IPS DF 6.9 (cell line): Measurements from ENCODE around the gene U2SURP.
"Not testable (repeated sequence)": the region's sequence is repeated elsewhere in the genome, so short reads cannot be mapped to it uniquely, and the experiment has no call there.

Experiments used
- DNase-seq: peaks from one replicate; pipeline ENCODE4 v3.0.0-alpha.2; 2013; ENCODE audit warnings: low read depth, low spot score
- H3K27ac ChIP-seq: one replicate; pipeline ENCODE4 v1.5.1; 2013; ENCODE audit warnings: low read length, control low read depth
- H3K27me3 ChIP-seq: 2 replicates; pipeline ENCODE4 v1.6.1; 2013; ENCODE audit warnings: mild to moderate bottlenecking, low read length; ENCODE audit not compliant: control insufficient read depth, insufficient read depth
- H3K36me3 ChIP-seq: 2 replicates; pipeline ENCODE4 v1.6.1; 2013; ENCODE audit warnings: low read length; ENCODE audit not compliant: control insufficient read depth, insufficient read depth
- H3K4me1 ChIP-seq: 2 replicates; pipeline ENCODE4 v1.6.1; 2013; ENCODE audit warnings: low read length; ENCODE audit not compliant: control insufficient read depth, insufficient read depth
- H3K4me3 ChIP-seq: 2 replicates; pipeline ENCODE4 v1.5.1; 2013; ENCODE audit warnings: mild to moderate bottlenecking, low read length
- H3K9me3 ChIP-seq: 2 replicates; pipeline ENCODE4 v1.6.1; 2013; ENCODE audit warnings: low read length, inconsistent platforms; ENCODE audit not compliant: control insufficient read depth, insufficient read depth
- WGBS: extraction: QIAGEN DNeasy Blood & Tissue Kit; methylation state at CpG from one replicate; pipeline ENCODE4 v1.1.7; 2013; ENCODE audit warnings: mixed read lengths, missing lambda C conversion rate; ENCODE audit not compliant: insufficient read length, insufficient coverage; 5-methylcytosine and 5-hydroxymethylcytosine counted together

U2SURP gene

GRCh38 chr3:143070977-143071551 lies 69.7 kb downstream of the U2SURP start:
- no CpG with 5 or more reads among the region's 3 CpGs for WGBS
- H3K4me1 ChIP-seq = peaks cover 10% of the 10 kb centered on the region
- H3K27ac ChIP-seq = no peak overlapping the region
- no peaks in the 10 kb centered on the region for H3K36me3 ChIP-seq
- no peaks in the 10 kb centered on the region for H3K9me3 ChIP-seq
- no peaks in the 10 kb centered on the region for H3K27me3 ChIP-seq
- no peak overlapping the region for H3K4me3 ChIP-seq
- DNase-seq = peak; percentile 27

- H3K4me1 ChIP-seq = peaks cover 10% of the 10 kb centered on the region
- H3K27me3 ChIP-seq = no peaks in the 10 kb centered on the region
- no peak overlapping the region for H3K4me3 ChIP-seq
- no peak for DNase-seq
- no peaks in the 10 kb centered on the region for H3K36me3 ChIP-seq
- H3K27ac ChIP-seq = no peak overlapping the region
- no peaks in the 10 kb centered on the region for H3K9me3 ChIP-seq
- no CpG with 5 or more reads among the region's 6 CpGs for WGBS
Measured at GRCh38 chr3:143071776-143072175, 70.4 kb downstream of the U2SURP start.

DNA sequence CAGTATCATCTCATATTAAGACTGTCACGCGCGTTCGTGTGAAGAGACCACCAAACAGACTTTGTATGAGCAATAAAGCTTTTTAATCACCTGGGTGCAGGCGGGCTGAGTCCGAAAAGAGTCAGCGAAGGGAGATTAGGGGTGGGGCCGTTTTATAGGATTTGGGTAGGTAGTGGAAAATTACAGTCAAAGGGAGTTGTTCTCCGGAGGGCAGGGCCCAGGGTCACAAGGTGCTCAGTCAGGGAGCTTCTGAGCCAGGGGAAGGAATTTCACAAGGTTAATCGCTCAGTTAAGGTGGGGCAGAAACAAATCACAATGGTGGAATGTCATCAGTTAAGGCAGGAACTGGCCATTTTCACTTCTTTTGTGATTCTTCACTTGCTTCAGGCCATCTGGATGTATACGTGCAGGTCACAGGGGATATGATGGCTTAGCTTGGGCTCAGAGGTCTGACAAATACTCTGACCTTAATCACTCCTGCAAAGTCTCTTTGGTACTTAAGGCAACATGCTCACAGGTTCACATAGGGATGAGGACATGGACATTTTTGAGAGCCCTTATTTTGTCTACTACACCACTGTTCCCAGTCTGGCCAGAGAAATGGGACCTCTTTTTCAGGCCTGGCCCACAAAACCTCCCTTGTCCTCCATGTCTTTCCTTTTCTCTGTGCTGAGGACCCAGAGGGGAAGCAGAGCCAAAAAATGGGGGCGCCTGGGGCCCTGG lies 71.1 kb downstream of the U2SURP start:
- not testable (repeated sequence) for H3K27me3 ChIP-seq, H3K9me3 ChIP-seq, H3K4me1 ChIP-seq, H3K4me3 ChIP-seq, DNase-seq, H3K36me3 ChIP-seq, H3K27ac ChIP-seq
- WGBS = no CpG with 5 or more reads among the region's 12 CpGs

- no CpG with 5 or more reads among the region's 15 CpGs for WGBS
- not testable (repeated sequence) for H3K27me3 ChIP-seq
Measured at GRCh38 chr3:143073541-143073940, 72.2 kb downstream of the U2SURP start.

GRCh38 chr3:143073983-143074382 lies 72.6 kb downstream of the U2SURP start:
- not testable (repeated sequence) for H3K9me3 ChIP-seq, H3K27ac ChIP-seq, H3K4me3 ChIP-seq, H3K27me3 ChIP-seq, H3K36me3 ChIP-seq, H3K4me1 ChIP-seq, DNase-seq
- WGBS = no CpG with 5 or more reads among the region's 5 CpGs

More at GRCh38 chr3:143073541-143073940, 72.2 kb downstream of the U2SURP start:
- not testable (repeated sequence) for H3K9me3 ChIP-seq, H3K27ac ChIP-seq, H3K4me1 ChIP-seq, DNase-seq, H3K36me3 ChIP-seq, H3K4me3 ChIP-seq

- no peak for DNase-seq
- Histone ChIP-seq H3K4me3 (no peak overlapping the region), H3K27me3 (no peaks in the 10 kb centered on the region), H3K9me3 (no peaks in the 10 kb centered on the region), H3K4me1 (no peaks in the 10 kb centered on the region), H3K36me3 (no peaks in the 10 kb centered on the region), H3K27ac (no peak overlapping the region)
- no CpG with 5 or more reads among the region's 4 CpGs for WGBS
Measured at GRCh38 chr3:143078883-143079282, 77.5 kb downstream of the U2SURP start.

DNA sequence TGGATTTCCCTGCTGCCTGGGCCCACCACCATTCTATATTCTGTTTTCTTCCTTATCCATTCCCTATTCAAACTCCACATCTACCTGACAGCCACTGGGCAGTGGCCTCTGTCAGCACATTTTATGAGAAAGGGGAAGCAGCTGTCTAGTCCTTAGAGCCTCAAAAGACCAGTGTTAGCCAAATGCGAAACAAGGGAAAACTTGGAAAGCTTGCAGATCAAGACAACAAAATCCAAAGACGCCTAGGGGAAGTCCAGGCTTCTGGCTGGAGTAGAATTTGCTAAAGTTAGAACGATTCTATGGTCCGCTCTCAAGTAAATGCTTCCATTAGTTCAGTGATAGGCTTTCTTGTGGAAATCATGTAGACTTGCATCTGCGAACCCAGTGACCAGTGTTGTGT lies 78.8 kb downstream of the U2SURP start:
- H3K27me3 ChIP-seq = no peaks in the 10 kb centered on the region

GRCh38 chr3:143081365-143081764 lies 80.0 kb downstream of the U2SURP start:
- H3K27ac ChIP-seq = no peak overlapping the region
- DNase-seq = no peak
- no peaks in the 10 kb centered on the region for H3K27me3 ChIP-seq
- H3K9me3 ChIP-seq = no peaks in the 10 kb centered on the region
- no CpG with 5 or more reads among the region's 1 CpG for WGBS
- H3K4me3 ChIP-seq = no peak overlapping the region
- H3K4me1 ChIP-seq = no peaks in the 10 kb centered on the region
- H3K36me3 ChIP-seq = no peaks in the 10 kb centered on the region

More for the DNA sequence above, 78.8 kb downstream of the U2SURP start:
- no peak for DNase-seq
- Histone ChIP-seq H3K36me3 (no peaks in the 10 kb centered on the region), H3K4me1 (no peaks in the 10 kb centered on the region), H3K4me3 (no peak overlapping the region), H3K9me3 (no peaks in the 10 kb centered on the region), H3K27ac (no peak overlapping the region)
- no CpG with 5 or more reads among the region's 5 CpGs for WGBS

- no peaks in the 10 kb centered on the region for H3K27me3 ChIP-seq
- H3K4me1 ChIP-seq = no peaks in the 10 kb centered on the region
- no peaks in the 10 kb centered on the region for H3K36me3 ChIP-seq
- DNase-seq = no peak
- no CpG with 5 or more reads among the region's 19 CpGs for WGBS
- no peak overlapping the region for H3K4me3 ChIP-seq
- H3K9me3 ChIP-seq = no peaks in the 10 kb centered on the region
- no peak overlapping the region for H3K27ac ChIP-seq
Measured at GRCh38 chr3:143081844-143082778, 80.7 kb downstream of the U2SURP start.

DNA sequence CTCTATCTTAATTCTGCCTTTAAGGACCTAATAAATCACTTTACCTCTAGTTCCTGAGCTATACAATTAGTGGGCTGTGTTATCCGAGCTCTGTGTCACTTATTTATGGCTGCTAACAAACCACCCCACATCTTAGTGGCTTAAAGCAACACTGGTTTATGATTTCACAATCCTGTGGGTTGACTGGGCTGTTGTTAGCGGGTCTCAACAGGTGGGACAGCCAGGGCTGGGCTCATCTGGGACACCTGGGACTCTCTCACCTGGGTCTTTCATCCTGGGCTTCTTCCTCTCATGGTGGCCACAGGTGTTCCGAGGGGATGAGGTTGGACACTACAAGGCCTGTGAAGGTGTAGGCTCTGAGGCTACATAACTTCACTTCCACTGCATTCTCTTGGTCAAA lies 82.4 kb downstream of the U2SURP start:
- no peaks in the 10 kb centered on the region for H3K27me3 ChIP-seq
- no peaks in the 10 kb centered on the region for H3K9me3 ChIP-seq
- H3K4me3 ChIP-seq = no peak overlapping the region
- H3K36me3 ChIP-seq = no peaks in the 10 kb centered on the region
- no peaks in the 10 kb centered on the region for H3K4me1 ChIP-seq
- no peak for DNase-seq
- no peak overlapping the region for H3K27ac ChIP-seq
- no CpG with 5 or more reads among the region's 3 CpGs for WGBS
